GM15510 (cell line): ENCODE results near the gene CELF1.

ENCODE experiments used
- POLR2A ChIP-seq: IDR thresholded peaks from 3 replicates; pipeline ENCODE4 v1.6.1; 2011; ENCODE audit warnings: borderline replicate concordance; ENCODE audit not compliant: insufficient read length; ENCODE audit errors: extremely low read depth

CELF1 gene

DNA sequence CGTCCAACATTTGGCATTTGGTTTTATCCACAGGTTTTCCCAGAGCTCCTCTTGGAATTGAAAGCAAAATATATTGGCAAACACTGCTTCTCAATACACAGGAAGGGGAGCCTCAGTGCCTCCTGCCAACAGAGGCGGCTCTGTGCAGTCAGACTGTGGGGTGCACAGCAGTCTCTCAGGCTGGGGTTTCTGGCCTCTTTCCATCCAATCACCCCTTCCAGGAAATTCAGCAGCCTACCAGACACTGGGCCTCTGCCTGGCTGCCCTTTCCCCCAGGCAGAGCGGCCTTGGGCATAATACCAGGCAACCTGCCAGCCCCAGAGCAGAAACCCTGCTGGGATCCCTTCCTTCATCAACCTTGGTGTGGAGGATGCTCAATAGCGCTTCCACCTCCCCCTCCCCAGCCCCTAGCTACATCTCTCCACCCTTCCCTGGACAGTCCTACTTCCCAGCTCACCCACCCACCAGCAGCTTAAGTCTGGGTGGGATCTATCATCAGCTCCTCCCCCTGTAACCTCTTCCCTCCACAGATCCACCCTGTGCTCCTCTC is 86.2 kb downstream of the CELF1 start:
- TF ChIP-seq POLR2A, result no peak

DNA sequence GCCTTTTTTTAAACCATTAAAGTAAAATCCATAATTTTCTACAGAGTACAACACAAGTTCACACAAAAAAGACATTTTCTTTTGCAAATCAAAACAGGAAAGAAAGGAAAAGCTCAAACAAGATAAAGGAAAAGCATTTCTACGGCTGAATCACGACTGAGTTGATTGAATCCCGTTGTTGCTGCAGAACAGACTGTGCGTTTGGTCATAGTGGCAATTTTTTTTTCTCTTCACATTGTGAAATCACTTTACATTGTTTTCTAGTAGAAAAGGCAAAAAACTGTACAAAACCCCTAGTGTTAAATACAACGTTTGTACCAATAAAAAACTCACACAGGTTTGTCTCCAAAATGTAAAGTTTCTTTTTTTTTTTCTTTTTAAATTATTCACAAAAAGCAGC is 86.7 kb downstream of the CELF1 start:
- no peak for TF ChIP-seq POLR2A

DNA sequence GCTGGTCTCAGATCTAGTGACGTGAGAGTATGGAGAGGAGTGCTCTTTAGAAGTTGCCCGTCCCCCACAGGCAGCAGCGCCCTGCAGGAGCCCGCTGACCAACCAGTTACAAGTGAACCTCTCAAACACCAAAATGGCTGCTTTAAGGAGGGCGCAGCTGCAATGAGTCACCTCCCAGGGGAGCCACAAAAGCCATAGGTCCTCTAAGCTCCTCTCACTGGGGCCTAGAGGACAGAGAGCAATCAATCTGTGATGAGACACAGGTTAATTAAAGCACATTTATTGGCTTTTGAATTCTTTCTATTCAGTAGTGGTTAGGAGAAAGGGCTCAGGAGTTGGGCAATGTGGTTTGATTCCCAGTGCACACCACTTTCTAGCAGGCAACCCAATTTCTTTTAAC is 88.4 kb downstream of the CELF1 start:
- TF ChIP-seq POLR2A, result no peak

DNA sequence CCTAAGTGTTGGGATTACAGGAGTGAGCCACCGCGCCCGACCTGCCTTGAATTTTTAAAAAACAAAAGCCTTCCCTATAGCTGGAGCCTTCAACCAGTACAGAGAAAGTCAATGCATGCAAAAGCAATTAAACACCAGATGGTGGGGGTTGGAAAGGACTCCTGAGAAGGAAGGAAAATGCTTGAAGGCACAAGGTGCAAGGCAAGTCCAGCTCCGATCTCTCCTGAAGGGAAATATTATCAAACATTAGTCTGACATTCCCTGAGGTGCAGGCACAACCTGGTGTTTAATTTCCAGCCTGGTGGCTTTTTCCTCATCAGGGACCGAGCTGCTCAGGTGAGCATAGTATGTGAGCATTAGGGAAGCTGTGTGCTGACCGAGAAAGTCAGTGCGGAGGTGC is 91.1 kb downstream of the CELF1 start:
- TF ChIP-seq POLR2A, result no peak

DNA sequence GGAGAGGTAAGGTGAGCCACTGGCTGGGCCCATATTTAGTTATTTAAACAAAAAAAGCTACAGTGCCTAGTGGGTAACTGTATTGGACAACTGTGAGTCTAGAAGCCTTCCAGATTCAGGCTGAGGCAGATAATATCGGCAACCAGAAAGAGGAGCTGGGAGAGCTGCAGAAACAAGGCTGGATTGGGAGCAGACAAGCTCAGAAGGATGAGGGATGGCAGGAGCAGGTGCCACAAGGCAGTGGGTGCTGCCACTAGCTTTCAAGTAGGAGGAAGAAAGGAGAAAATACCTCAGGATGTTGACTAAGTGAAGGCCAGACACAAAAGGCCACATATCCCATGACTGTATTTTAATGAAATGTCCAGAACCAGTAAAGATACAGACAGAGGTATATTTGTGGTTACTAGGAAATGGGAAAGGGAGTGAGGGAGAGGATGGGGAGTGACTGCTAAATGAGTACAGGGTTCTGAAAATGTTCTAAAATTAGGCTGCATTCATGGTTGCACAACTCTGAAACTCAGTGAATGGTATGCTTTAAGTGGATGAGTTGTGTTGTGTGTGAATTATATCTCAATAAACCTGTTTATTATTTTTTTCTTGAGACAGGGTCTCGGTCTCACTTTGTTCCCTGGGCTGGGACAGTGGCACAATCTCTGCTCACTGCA is 92.2 kb downstream of the CELF1 start:
- TF ChIP-seq POLR2A, result no peak

DNA sequence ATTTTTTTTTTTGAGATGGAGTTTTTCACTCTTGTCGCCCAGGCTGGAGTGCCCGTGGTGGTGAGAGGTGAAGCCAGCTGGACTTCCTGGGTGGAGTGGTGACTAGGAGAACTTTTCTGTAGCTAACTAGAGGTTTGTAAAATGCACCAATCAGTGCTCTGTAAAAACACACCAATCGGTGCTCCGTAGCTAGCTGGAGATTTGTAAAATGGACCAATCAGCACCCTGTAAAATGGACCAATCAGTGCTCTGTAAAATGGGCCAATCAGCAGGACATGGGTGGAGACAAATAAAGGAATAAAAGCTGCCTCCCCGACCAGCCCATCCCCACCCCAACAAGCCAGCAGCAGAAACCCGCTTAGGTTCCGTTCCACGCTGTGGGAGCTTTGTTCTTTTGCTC is 99.6 kb downstream of the CELF1 start:
- no peak for TF ChIP-seq POLR2A

DNA sequence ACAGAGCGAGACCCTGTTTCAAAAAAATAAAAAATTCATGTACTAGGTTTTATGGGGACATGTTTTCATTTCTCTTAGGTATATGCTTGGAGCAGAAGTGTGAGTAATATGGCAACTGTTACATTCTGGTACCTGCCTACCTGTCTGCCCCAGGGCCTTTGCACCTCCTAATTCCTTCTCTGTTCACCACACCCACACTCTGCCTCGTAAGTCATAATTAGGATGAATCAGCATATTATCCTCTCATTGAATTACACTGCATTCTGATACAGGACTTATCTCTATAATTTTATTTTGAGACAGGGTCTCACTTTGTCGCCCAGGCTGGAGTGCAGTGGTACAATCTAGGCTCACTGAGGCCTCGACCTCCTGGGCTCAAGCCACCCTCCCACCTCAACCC is 100.9 kb downstream of the CELF1 start:
- TF ChIP-seq POLR2A, result no peak

DNA sequence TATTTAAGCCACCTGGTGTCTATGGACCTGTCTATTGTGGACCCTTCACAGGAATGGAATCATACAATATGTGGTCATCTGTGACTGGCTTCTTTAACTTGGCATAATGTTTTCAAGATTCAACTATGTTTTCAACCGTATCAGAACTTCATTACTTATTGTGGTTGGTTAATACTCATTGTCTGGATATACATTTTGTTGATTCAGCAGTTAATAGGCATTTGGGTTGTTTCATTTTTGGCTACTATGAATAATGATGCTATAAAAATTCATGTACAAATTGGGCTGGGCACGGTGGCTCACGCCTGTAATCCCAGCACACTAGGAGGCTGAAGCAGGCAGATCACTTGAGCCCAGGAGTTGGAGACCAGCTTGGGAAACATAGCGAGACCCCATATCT is 101.5 kb downstream of the CELF1 start:
- no peak for TF ChIP-seq POLR2A

DNA sequence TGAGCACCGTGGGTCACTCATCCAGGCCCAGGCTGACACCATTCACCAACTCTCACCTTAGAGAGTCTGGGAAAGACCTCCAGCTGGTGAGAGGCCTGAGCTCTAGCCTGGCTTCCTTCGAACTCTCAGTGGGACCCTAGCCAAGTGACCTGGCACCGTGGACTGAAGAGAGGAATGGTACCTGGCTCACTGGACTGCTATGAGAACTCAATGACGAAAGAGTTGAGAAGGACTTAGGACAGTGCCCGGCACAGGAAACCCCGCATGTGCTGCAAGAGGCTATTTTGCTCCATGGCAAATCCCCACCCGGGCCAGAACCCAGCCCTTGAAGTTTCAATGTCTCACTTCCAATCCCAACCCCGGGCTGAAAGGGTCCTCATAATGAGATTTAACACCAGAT is 103.4 kb downstream of the CELF1 start:
- no peak for TF ChIP-seq POLR2A

DNA sequence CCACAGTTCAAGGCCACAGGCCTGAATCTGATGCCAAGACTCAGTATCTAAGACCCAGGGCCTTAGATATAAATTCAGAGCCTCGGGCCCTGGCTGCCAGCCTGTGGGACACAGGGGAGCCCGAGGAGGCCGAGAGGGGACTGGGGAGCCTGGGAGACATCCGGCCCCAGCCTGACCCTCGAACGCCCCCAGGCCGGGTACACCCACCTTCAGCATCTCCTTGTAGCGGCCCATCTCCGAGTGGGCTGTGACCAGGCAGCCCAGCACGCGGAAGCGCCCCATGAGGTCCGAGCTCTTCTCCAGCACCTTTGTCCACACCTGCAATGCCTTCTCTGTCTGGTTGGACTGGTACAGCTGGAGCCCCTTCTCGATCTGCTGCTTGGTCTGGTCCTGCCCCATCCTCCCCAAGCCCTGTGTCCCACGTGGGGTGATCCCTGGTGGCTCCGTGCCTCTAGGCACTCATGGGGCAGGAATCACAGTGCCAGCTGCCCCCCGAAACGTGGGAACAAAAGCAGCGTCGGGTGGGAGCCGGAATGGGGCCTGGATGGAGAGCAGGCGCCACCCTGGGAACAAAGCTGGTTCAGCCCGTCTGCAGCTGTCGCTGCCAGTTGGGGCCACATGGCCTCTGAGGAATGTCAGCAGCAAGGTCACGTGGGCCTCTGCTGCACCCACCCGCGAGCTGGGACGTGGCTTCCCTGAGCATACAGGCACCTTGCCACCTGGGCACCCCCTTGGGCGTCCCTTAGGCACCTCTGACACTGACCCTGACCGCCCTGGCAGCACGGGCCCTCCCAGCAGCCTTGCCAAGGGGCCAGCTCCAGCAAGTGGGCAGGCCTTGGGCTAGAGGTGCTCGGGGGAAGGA is 104.1 kb downstream of the CELF1 start, which contains the start of gene RAPSN:
Gene RAPSN, minus strand, starts transcription at position 571 of the 862 bp plus-strand sequence. Its CDS starts 172 bp downstream, at position 399.
- no peak for TF ChIP-seq POLR2A

DNA sequence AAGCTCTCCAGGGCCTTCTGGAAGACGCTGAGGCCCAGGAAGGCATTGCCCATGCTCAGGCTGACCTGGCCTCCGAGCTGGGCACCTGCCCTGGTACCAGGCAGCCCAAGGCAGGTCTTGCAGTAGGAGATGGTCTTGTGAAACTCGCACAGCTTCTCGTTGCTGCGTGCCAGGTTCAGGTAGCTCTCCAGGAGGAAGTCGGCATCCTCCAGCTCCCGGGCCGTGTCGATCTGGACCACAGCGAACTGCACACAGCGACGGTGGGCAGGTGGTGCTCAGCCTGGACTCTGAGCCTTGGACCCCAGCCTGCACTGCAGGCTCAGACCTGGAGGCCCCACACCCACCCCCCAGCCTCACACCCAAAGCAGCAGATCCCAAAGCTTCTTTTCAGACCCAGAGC is 105.0 kb downstream of the CELF1 start:
- no peak for TF ChIP-seq POLR2A

DNA sequence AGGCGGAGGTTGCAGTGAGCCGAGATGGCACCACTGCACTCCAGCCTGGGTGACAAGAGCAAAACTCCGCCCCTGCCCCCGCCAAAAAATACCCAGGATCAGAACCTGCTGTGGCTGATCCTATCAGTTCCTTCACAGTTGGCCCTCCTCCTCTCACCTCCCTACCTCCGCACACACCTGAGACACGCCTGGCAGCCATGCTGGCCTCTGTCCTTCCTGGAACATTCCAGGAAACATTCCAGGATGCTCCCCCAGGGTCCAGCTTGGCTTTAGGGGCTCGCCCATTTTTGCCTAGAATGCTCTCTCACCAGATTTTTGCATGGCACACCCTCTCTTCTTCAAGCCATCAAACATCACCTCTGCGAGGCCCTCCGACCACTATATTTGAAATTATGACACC is 106.1 kb downstream of the CELF1 start:
- no peak for TF ChIP-seq POLR2A

DNA sequence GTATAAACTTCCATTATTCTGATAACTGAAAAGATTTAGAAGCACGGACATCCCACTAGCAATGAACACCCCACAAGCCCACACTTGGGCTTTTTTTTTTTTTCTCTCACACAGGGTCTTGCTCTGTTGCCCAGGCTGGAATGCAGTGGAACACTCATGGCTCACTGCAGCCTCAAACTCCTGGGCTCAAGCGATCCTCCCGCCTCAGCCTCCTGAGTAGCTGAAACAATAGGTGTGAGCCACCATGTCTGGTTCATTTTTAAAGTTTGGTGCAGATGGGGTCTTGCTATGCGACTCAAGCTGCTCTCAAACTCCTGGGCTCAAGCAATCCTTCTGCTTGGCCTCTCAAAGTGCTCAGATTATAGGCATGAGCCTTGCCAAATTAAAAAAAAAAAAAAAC is 107.1 kb downstream of the CELF1 start:
- no peak for TF ChIP-seq POLR2A

DNA sequence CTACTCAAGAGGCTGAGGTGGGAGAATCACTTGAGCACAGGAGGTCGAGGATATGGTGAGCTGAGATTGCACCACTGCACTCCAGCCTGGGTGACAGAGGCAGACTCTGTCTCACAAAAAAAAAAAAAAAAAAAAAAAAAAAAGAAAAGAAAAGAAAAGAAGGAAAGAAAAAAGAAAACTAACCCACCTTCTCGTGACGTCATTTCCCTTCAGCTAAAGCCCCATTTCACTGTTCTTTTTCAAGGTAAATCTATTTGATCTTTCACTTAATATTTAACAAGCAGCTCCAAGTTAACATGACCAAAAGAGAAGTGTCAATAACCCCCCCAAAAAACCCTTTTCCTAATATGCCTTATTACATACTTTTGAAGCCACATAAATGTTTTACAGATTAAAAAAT is 109.1 kb downstream of the CELF1 start:
- TF ChIP-seq POLR2A, result no peak

DNA sequence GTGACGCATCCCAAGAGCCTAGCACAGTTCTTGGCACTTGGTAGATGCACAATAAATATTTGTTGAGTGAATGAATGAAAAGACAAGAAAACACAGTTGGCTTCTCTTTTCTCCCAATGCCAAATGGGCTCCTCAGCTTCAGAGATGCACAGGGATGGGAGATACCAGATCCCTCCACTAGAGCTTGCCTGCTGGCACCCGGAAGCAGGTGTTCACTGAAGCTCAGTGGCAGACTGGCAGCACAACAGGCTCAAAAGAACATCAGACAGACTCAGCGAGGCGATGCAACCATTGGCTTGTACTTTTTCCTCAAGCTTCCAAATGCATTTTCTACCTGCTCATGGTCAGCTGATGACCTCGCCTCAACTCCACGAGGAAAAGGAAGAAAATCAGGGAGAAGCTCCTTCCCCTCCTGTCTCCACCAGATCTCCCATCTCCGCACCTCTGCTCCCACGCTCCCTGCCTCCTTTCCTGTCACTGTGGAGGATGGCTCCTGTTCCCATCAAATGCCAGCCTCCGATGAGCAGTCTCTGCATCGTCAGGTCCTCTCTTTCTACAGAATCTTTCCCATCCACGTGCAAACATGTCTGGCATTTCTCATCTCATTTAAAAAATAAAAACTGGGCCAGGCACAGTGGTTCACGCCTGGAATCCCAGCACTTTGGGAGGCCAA is 109.8 kb downstream of the CELF1 start:
- no peak for TF ChIP-seq POLR2A
